Suprapubic skin (tissue), 4 donors: ENCODE data around the gene UGT1A4.

Experiments used
- EP300 ChIP-seq: sonication (generic); formaldehyde crosslinking; IDR thresholded peaks from one replicate; pipeline ENCODE4 v1.6.1; 2017; ENCODE audit warnings: antibody characterized with exemption
- POLR2A ChIP-seq, 2 donors: fragments of 450-650 bp; IDR thresholded peaks; one replicate each; pipeline ENCODE4 v1.6.1; 2017; ENCODE audit warnings: antibody characterized with exemption in 2 of 2, mild to moderate bottlenecking in 2 of 2, moderate library complexity in 2 of 2
- POLR2AphosphoS5 ChIP-seq, 3 donors: sonication (generic); formaldehyde crosslinking; IDR thresholded peaks; one replicate each; pipeline ENCODE4 v1.6.1; 2017; ENCODE audit warnings: antibody characterized with exemption in 3 of 3
- TF ChIP-seq, protein P1 (sequence below), 2 donors: fragments of 200-600 bp in 1 of 2; fragments of 450-650 bp in 1 of 2; sonication (generic) in 1 of 2; IDR thresholded peaks; one replicate each; pipeline ENCODE4 v1.5.1; 2016 to 2019; ENCODE audit warnings: antibody characterized with exemption in 2 of 2, mild to moderate bottlenecking in 1 of 2, moderate library complexity in 1 of 2

DNA sequence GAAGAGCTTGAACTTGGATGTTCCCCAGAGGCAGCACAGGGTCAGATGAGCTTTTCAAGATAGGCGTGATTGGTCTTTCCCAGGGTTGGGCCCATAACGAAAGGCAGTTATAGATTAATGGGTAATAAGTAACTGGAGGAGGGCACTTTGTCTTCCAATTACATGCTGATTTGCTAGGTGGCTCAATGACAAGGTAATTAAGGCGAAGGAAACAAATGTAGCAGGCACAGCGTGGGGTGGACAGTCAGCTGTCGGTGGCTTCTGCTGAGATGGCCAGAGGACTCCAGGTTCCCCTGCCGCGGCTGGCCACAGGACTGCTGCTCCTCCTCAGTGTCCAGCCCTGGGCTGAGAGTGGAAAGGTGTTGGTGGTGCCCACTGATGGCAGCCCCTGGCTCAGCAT lies at the start of gene UGT1A4:
- TF ChIP-seq POLR2A (IDR thresholded peaks at IDR 0.05) = no peak
- TF ChIP-seq, protein P1, sequence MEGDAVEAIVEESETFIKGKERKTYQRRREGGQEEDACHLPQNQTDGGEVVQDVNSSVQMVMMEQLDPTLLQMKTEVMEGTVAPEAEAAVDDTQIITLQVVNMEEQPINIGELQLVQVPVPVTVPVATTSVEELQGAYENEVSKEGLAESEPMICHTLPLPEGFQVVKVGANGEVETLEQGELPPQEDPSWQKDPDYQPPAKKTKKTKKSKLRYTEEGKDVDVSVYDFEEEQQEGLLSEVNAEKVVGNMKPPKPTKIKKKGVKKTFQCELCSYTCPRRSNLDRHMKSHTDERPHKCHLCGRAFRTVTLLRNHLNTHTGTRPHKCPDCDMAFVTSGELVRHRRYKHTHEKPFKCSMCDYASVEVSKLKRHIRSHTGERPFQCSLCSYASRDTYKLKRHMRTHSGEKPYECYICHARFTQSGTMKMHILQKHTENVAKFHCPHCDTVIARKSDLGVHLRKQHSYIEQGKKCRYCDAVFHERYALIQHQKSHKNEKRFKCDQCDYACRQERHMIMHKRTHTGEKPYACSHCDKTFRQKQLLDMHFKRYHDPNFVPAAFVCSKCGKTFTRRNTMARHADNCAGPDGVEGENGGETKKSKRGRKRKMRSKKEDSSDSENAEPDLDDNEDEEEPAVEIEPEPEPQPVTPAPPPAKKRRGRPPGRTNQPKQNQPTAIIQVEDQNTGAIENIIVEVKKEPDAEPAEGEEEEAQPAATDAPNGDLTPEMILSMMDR (IDR thresholded peaks at IDR 0.05) = no peak
- no peak for TF ChIP-seq POLR2AphosphoS5 (IDR thresholded peaks at IDR 0.05)
- TF ChIP-seq EP300 = no peak
